Transverse colon (tissue), 3 donors: ENCODE results near the gene DTD1.

Experiments used
- CTCF ChIP-seq, 5 experiments: fragments of 200-600 bp in 3 of 5; fragments of 450-650 bp in 2 of 5; sonication (generic) in 3 of 5; IDR thresholded peaks; 1 replicate in 2 of 5; 2 replicates in 3 of 5; pipeline ENCODE4 v1.5.1; 2016 to 2017; ENCODE audit warnings: antibody characterized with exemption in 5 of 5, inconsistent platforms in 3 of 5, mild to moderate bottlenecking in 2 of 5, moderate library complexity in 1 of 5
- POLR2A ChIP-seq: fragments of 450-650 bp; IDR thresholded peaks from one replicate; pipeline ENCODE4 v1.6.1; 2016; ENCODE audit warnings: antibody characterized with exemption, mild to moderate bottlenecking, moderate library complexity

- no peak for TF ChIP-seq CTCF (IDR thresholded peaks at IDR 0.05)
- no peak for TF ChIP-seq POLR2A
Observed at GRCh38 chr20:18705910-18706309, 118.1 kb downstream of the DTD1 start.
